WTC11 (cell line): ENCODE data around the gene RGL4. TPM values are rescaled to one million over a fixed set of nuclear protein-coding genes. Genes with fewer than 3 reads are reported as not detected.

Source experiments
- ATAC-seq: fragments of 200-7000 bp; cut with Tn5 transposase; 2 replicates; pipeline ENCODE4 v1.10.0; 2021; ENCODE audit warnings: mild to moderate bottlenecking, moderate library complexity
- CTCF ChIA-PET: fragments of 300-600 bp; sonication (Branson Sonifier 250); formaldehyde crosslinking; loops from one replicate; lab custom pipeline; 2021; ENCODE audit warnings: antibody characterized with exemption; lab: Charles Lee
- POLR2A ChIA-PET: fragments of 350-600 bp; sonication (Branson Sonifier 250); formaldehyde crosslinking; loops from one replicate; lab custom pipeline; 2021; ENCODE audit warnings: antibody characterized with exemption; lab: Charles Lee
- DNase-seq: peaks from one replicate; pipeline ENCODE4 v3.0.0; 2021; ENCODE audit warnings: low spot score
- H3K27ac Mint-ChIP-seq: 2 replicates; pipeline ENCODE4 v1.8.0; 2021; ENCODE audit warnings: mixed read lengths
- H3K27me3 Mint-ChIP-seq: 2 replicates; pipeline ENCODE4 v1.8.0; 2021; ENCODE audit warnings: low read depth, mild to moderate bottlenecking, moderate library complexity, mixed read lengths
- H3K36me3 Mint-ChIP-seq: 2 replicates; pipeline ENCODE4 v1.8.0; 2021; ENCODE audit warnings: mixed read lengths
- H3K4me1 Mint-ChIP-seq: 2 replicates; pipeline ENCODE4 v1.8.0; 2022; ENCODE audit warnings: mixed read lengths
- H3K4me3 Mint-ChIP-seq: 2 replicates; pipeline ENCODE4 v1.8.0; 2021; ENCODE audit warnings: mild to moderate bottlenecking, moderate library complexity, mixed read lengths
- H3K9me3 Mint-ChIP-seq: 2 replicates; pipeline ENCODE4 v1.8.0; 2021; ENCODE audit warnings: mixed read lengths
- E2F5 ChIP-seq: sonication (generic); formaldehyde crosslinking; IDR thresholded peaks from 2 replicates; pipeline ENCODE4 v1.8.1; 2022; ENCODE audit warnings: mild to moderate bottlenecking, moderate library complexity, missing genetic modification reagents
- ESRRA ChIP-seq: sonication (generic); formaldehyde crosslinking; IDR thresholded peaks from 2 replicates; pipeline ENCODE4 v1.8.1; 2022; ENCODE audit warnings: mild to moderate bottlenecking, missing genetic modification reagents, borderline replicate concordance
- FOXJ3 ChIP-seq: sonication (generic); formaldehyde crosslinking; IDR thresholded peaks from 2 replicates; pipeline ENCODE4 v1.9.0; 2021; ENCODE audit warnings: missing genetic modification reagents, mild to moderate bottlenecking, borderline replicate concordance
- FOXK1 ChIP-seq: sonication (generic); formaldehyde crosslinking; IDR thresholded peaks from 2 replicates; pipeline ENCODE4 v1.8.0; 2022; ENCODE audit warnings: mild to moderate bottlenecking, moderate library complexity, missing genetic modification reagents
- HMGXB4 ChIP-seq: sonication (generic); formaldehyde crosslinking; IDR thresholded peaks from 2 replicates; pipeline ENCODE4 v1.8.1; 2023; ENCODE audit warnings: mild to moderate bottlenecking, moderate library complexity, missing genetic modification reagents
- IRF2 ChIP-seq: sonication (generic); formaldehyde crosslinking; IDR thresholded peaks from 2 replicates; pipeline ENCODE4 v1.8.0; 2022; ENCODE audit warnings: low read depth, missing genetic modification reagents, borderline replicate concordance
- MYBL2 ChIP-seq: sonication (generic); formaldehyde crosslinking; IDR thresholded peaks from 2 replicates; pipeline ENCODE4 v1.8.1; 2023; ENCODE audit warnings: mild to moderate bottlenecking, moderate library complexity, missing genetic modification reagents
- NFYB ChIP-seq: sonication (generic); formaldehyde crosslinking; conservative IDR thresholded peaks from 2 replicates; pipeline ENCODE4 v1.8.0; 2022; ENCODE audit warnings: low read depth, missing genetic modification reagents
- OVOL2 ChIP-seq: fragments of 250-450 bp; sonication (Bioruptor Pico); IDR thresholded peaks from 2 replicates; pipeline ENCODE4 v1.9.0; 2021; ENCODE audit warnings: mild to moderate bottlenecking, borderline replicate concordance
- PRDM15 ChIP-seq: sonication (generic); formaldehyde crosslinking; IDR thresholded peaks from 2 replicates; pipeline ENCODE4 v1.8.0; 2022; ENCODE audit warnings: missing genetic modification reagents
- SMAD3 ChIP-seq: sonication (generic); formaldehyde crosslinking; IDR thresholded peaks from 2 replicates; pipeline ENCODE4 v1.8.0; 2022; ENCODE audit warnings: missing genetic modification reagents, mild to moderate bottlenecking, borderline replicate concordance
- SMAD4 ChIP-seq: sonication (generic); formaldehyde crosslinking; IDR thresholded peaks from 2 replicates; pipeline ENCODE4 v1.8.0; 2022; ENCODE audit warnings: mild to moderate bottlenecking, missing genetic modification reagents
- USF1 ChIP-seq: sonication (generic); formaldehyde crosslinking; IDR thresholded peaks from 2 replicates; pipeline ENCODE4 v1.8.0; 2022; ENCODE audit warnings: mild to moderate bottlenecking, missing genetic modification reagents
- ZBTB21 ChIP-seq: sonication (generic); formaldehyde crosslinking; IDR thresholded peaks from 2 replicates; pipeline ENCODE4 v1.8.1; 2023; ENCODE audit warnings: mild to moderate bottlenecking, missing genetic modification reagents, borderline replicate concordance
- ZBTB43 ChIP-seq: sonication (generic); formaldehyde crosslinking; IDR thresholded peaks from 2 replicates; pipeline ENCODE4 v1.8.1; 2023; ENCODE audit warnings: mild to moderate bottlenecking, missing genetic modification reagents
- ZNF121 ChIP-seq: sonication (generic); formaldehyde crosslinking; IDR thresholded peaks from 2 replicates; pipeline ENCODE4 v1.8.0; 2023; ENCODE audit warnings: missing genetic modification reagents
- ZNF317 ChIP-seq: sonication (generic); formaldehyde crosslinking; IDR thresholded peaks from 2 replicates; pipeline ENCODE4 v1.8.1; 2023; ENCODE audit warnings: low read depth, mild to moderate bottlenecking, moderate library complexity, missing genetic modification reagents, borderline replicate concordance
- ZSCAN18 ChIP-seq: fragments of 250-450 bp; sonication (Bioruptor Pico); IDR thresholded peaks from 2 replicates; pipeline ENCODE4 v2.1.2; 2022; ENCODE audit warnings: mild to moderate bottlenecking, moderate library complexity
- total RNA-seq: library from RNA; stranded (reverse); gene quantifications from 3 replicates; pipeline ENCODE4 v1.2.3, GENCODE V29; 2021

The RGL4 gene
- total RNA-seq, 1 experiment from 2014 or later, result not detected

GRCh38 chr22:23652286-23652685 is 38.5 kb upstream of the RGL4 start:
- no peak for DNase-seq

GRCh38 chr22:23652711-23653110 is 38.1 kb upstream of the RGL4 start:
- Mint-ChIP-seq H3K27me3 (no peaks in the 10 kb centered on the region), H3K4me3 (no peak overlapping the region), H3K36me3 (peaks cover 12% of the 10 kb centered on the region; the same call in 1 of the 2 replicates), H3K27ac (no peak overlapping the region), H3K4me1 (no peaks in the 10 kb centered on the region), H3K9me3 (no peaks in the 10 kb centered on the region)
- DNase-seq, result no peak
- CTCF ChIA-PET, result no interaction called here
- no peak for ATAC-seq
- POLR2A ChIA-PET, result no interaction called here
- TF ChIP-seq IRF2, result no peak
- no peak for TF ChIP-seq ESRRA (CRISPR knock-in tag)
- no peak for TF ChIP-seq E2F5 (CRISPR knock-in tag)
- TF ChIP-seq USF1, result no peak
- TF ChIP-seq ZNF317, result no peak
- TF ChIP-seq FOXJ3 (CRISPR knock-in tag), result no peak
- no peak for TF ChIP-seq MYBL2 (CRISPR knock-in tag)
- TF ChIP-seq ZNF121 (CRISPR knock-in tag), result no peak
- TF ChIP-seq OVOL2 (CRISPR knock-in tag), result no peak
- no peak for TF ChIP-seq ZBTB21 (CRISPR knock-in tag)
- no peak for TF ChIP-seq ZBTB43 (CRISPR knock-in tag)
- no peak for TF ChIP-seq NFYB (CRISPR knock-in tag)
- no peak for TF ChIP-seq FOXK1 (CRISPR knock-in tag)

More at GRCh38 chr22:23652286-23652685, 38.5 kb upstream of the RGL4 start:
- TF ChIP-seq SMAD4 (CRISPR knock-in tag) (no peak), HMGXB4 (CRISPR knock-in tag) (no peak), SMAD3 (CRISPR knock-in tag) (no peak), ZSCAN18 (CRISPR knock-in tag) (no peak), ZNF317 (no peak), PRDM15 (CRISPR knock-in tag) (no peak)
- ChIA-PET CTCF (no interaction called here), POLR2A (no interaction called here)
- H3K9me3 Mint-ChIP-seq, result no peaks in the 10 kb centered on the region
- no peak overlapping the region for H3K27ac Mint-ChIP-seq
- H3K4me1 Mint-ChIP-seq, result no peaks in the 10 kb centered on the region
- no peak overlapping the region for H3K4me3 Mint-ChIP-seq
- no peaks in the 10 kb centered on the region for H3K27me3 Mint-ChIP-seq
- H3K36me3 Mint-ChIP-seq, result peaks cover 9% of the 10 kb centered on the region; the same call in 1 of the 2 replicates
- no peak for ATAC-seq
